ENCODE measurements around the gene VPS33A. TPM values are rescaled to one million over a fixed set of nuclear protein-coding genes. Genes with fewer than 3 reads are reported as not detected.
"Not testable (repeated sequence)": the region's sequence is repeated elsewhere in the genome, so short reads cannot be mapped to it uniquely, and the experiment has no call there.

The VPS33A gene
- total RNA-seq, 1 donor from 2014 or later, result 27.1 TPM

DNA sequence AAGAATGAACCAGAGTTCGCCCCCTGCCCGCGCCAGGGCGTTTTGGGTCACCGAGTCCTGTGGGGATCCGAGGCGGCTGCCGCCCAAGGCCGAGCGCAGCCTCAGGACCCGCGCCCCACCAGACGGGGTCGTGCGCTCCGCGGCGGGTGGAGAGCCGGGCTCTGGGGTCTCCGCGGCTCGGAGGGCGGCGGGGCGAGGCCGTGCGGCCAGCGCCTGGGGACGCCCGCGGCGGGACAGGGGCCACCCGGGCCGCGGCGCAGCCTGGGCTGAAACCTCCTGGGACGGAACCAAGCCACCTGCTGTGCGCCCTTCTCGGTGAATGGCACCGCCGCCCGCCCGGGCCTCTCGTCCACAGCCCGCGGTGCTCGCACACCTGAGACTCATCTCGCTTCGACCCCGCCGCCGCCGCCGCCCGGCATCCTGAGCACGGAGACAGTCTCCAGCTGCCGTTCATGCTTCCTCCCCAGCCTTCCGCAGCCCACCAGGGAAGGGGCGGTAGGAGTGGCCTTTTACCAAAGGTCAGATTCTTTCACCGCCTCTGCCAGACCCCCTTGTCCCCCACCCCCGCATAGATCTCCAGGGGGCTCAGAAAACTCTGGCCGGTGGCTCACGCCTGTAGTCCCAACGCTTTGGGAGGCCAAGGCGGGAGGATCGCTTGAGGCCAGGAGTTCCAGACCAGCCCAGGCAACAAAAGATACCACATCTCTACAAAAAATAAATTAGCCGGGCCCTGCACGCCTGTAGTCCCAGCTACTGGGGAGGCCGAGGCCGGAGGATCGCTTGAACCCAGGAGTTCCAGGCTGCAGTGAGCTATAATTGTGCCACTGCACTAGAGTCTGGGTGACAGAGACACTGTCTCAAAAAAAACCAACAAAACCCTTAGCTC, 61.9 kb downstream of the VPS33A start:
- no peak for DNase-seq

DNA sequence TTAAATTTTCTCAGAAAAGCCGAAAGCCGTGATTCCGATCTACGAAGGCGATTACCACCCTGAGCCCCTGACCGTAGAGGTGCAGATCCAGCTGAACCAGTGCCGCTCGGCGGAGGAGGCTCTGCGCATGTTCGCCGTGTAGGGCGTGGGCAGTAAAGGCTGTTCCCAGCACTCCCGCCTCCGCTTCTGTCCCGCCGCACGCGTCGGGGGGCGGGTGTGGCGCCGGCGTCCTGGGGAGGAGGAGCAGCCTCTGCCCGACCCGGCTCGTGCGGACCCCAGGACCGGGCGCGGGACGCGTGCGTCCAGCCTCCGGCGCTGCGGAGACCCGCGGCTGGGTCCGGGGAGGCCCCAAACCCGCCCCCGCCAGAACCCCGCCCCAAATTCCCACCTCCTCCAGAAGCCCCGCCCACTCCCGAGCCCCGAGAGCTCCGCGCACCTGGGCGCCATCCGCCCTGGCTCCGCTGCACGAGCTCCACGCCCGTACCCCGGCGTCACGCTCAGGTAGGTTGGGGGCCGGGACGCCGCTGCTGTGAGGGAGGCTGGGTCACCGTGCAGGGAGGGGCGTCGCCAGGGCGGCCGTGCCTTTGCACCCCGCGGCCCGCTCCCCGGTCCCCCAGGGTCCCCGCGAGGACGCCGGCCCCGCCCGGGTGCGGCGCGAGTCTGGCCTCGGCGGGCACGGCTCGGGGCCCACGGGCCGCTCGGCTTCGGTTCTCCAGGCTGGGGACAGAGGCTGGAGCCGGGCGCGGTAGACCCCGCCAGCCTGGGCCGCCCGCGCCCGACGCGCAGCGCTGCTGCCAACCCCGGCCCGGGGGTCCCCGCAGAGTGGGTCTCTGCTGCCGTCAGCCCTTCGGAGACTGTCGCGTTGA, 62.8 kb downstream of the VPS33A start, which contains the start of gene B3GNT4:
TSS of gene B3GNT4 (plus strand) at position 409 of the 866 bp plus-strand sequence. CDS start 910 bp downstream, outside the sequence.
- DNase-seq, result peak; percentile 40

DNA sequence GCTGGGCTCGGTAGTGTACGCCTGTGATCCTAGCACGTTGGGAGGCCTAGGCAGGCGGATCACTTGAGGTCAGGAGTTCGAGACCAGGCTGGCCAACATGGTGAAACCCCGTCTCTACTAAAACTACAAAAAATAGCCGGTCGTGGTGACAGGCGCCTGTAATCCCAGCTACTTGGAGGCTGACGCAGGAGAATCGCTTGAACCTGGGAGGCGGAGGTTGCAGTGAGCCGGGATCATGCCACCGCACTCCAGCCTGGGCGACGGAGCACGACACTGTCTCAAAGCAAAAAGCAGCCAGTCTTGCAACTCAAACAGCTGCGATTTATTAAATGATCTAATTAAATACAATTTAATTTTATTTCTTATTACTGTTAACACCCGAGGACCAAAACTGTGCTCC, 63.5 kb downstream of the VPS33A start:
- not testable (repeated sequence) for DNase-seq

DNA sequence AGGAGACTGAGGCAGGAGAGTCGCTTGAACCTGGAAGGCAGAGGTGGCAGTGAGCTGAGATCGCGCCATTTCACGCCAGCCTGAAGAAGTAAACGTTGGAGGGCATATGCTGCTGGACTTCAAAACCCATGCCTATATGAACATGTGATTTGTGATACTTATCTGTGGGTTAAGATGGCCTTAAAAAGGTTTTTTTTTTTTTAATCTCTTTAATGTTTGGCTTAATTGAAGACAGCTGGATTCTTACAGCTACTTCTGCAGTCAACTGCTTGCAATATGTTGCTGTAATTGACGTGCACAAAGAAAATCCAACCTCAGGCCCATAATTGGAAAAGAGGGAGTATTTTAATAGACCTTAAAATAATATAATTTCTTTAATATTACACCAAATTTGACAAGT, 64.3 kb downstream of the VPS33A start:
- DNase-seq, result no peak

DNA sequence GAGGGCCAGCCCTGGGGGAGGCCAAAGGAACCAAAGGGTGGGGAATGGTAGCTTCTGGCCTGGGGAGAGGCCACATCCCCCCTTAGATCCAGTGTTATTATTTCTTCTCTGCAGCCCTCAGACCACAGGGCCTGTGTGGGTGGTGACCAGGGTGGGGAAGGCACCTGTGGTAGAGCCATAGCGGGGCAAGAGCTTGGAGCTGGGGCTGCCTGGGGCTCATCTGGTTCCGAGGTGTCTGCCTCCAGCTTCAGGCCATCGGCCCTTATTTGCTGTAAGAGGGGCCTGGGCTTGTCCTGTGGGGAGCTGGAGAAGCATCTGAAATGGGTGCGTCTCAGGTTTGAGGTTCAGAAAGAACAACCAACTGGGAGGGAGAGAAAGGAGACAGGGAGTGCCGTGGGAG, 64.9 kb downstream of the VPS33A start:
- DNase-seq, result no peak

DNA sequence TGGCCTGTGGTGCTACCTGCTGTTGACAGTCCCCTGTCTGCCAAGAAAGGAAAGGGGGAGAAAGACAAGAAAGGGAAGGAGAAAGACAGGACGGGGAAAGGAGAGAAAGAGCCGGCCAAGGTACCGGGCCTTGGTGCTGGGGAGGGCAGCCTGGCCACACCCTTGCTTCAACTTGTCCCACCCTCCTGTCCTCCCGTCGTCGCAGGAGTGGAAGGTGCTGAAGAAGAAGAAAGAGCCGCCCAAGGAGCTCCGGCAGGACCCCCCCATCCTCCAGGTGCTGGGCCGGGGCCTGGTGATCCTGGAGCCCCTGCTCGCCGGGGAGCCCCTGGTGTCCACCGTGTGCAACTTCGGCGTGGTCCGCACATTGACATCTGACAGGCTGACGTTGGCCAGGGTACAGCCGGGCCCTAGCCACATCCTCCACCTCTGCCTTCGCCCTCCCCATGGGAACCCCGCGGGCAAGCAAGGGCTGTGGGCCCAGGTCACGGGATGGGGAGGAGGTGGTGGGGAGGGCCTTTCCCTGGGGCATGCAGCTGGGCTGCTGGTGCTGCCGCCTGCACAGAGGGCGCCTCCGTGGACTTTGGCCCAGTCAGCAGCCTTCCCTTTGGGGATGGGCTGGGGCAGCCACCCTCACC, 65.6 kb downstream of the VPS33A start:
- no peak for DNase-seq

DNA sequence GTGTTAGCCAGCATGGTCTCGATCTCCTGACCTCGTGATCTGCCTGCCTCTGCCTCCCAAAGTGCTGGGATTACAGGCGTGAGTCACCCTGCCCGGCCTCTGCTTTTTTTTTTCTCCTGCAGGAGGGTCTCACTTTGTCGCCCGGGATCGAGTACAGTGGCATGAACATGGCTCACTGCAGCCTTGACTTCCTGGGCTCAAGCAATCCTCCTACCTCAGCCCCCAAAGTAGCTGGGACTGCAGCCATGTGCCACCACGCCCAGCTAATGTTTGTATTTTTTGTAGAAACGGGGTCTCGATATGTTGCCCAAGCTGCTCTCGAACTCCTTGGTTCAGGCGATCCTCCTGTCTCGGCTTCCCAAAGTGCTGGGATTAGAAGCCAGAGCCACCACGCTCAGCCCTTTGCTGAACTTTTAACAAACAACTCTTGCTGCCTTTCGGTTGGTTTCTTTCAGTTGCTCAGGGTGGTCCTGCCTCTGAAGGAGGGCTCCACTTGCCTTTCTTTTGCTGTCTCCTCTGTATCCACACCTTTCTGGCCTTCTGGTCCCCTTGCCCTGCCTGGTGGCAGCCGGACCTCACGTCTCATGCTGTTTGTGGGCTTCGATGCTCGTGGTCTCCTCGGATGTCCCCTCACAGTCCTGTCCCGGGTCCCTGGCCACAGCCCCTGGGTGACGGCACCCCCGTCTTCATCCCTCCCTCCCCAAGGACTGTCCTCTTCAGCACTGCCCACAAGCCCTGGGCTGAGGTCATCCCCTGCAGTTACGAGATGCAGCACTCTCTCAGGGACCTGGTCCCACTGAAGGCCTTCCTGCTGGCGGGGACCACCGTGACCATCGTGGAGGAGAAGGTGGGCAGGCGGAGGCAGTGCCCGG, 66.6 kb downstream of the VPS33A start:
- no peak for DNase-seq

DNA sequence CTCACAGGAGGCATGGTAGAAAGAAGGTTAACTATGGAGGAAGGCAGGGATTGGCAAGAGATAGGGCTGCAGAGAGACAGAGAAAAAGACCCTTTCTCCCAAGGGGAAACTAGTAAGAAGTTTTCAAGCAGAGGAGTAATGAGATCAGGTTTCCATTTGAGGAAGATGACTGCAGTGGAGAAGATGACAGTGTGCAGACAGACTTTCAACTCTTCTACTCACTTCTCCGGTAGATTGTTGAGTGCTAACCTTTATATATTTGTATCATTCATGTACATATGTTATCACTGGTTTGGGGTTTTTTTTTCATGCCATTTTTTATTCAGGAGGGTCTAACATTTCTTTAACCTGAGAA, 68.7 kb downstream of the VPS33A start:
- DNase-seq, result no peak

DNA sequence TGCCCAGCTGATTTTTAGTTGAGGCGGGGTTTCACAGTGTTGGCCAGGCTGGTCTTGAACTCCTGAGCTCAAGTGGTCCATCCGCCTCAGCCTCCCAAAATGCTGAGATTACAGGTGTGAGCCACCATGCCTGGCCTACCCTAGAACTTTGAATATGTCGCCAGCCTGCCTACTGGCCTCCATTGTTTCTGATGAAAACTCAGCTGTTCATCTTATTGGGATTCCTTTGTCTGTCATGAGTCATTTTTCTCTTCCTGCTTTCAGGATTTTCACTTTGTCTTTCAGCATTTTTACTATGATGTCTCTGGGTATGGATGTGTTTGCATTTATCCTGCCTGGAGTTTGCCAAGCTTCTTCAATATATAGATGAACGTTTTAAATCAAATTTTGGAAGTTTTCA, 70.9 kb downstream of the VPS33A start:
- no peak for DNase-seq

DNA sequence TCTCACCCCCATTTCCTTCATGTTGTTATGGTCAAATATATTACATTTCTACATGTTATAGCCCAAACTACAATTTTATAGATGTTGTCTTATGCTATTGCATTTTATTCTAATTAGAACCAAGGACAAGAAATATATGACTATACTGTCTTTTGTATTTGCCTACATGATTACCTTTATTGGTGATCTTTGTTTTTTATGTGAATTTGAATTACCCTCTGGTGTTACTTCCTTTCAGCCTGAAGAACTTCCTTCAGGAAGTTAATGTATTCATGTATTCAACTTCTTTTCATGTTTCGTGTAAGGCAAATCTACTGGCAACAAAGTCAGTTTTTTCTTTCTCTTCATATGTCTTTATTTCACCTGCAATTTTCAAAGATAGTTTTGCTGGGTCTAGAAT, 71.5 kb downstream of the VPS33A start:
- DNase-seq, result no peak

DNA sequence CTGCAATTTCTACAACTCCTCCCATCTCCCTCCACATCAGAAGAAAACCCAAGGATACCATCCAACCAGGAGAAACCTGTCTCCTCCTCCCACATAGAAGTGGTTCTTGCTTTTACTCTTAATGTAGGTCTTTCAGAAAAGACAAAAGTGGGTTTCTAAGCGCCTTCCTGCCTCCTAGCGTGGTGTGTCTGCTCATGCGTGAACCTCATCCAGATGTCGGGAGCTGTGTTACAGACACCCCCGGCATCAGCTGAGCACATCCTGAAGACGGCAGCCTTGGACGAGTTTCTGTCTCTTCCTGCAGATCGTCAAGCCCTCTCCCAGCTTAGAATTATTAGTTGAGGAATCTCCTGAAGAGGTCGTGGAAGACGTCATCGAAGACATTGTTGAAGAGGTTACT, 73.9 kb downstream of the VPS33A start:
- DNase-seq, result no peak

DNA sequence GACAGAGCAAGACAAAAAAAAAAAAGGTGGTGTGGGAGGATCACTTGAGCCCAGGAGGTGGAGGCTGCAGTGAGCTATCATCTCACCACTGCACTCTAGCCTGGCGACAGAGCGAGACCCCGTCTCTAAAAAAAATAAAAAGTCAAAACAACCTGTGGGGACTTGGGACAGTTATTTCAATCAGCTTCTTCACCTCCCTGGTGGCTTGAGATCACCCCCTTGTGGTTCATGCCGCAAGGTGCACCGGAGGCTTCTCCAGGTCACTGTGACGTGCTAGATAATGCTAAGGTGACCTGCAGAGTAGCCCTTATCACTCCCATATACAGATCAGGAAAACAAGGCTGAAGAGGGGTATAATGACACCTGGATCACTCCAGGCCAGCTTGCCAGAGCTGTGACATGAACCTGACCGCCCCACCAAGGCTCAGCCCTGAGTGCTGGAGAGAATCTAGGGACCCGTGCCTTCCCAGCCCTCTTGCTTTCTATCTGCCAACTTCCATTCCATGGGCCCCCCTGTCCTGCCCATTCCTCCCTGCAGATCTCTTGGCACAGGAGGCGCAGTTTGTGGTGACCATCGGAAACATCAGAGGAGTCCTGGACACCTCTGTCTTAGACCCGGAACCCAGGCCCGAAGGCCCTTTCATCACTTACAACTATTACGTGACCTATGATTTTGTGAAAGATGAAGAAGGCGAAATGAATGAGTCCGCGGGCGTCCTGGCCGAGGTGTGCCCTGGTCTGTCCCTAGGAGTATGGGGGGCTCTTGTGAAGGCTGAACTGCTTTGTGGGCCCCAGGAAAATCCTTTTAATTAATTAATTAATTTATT, 75.2 kb downstream of the VPS33A start:
- no peak for DNase-seq

DNA sequence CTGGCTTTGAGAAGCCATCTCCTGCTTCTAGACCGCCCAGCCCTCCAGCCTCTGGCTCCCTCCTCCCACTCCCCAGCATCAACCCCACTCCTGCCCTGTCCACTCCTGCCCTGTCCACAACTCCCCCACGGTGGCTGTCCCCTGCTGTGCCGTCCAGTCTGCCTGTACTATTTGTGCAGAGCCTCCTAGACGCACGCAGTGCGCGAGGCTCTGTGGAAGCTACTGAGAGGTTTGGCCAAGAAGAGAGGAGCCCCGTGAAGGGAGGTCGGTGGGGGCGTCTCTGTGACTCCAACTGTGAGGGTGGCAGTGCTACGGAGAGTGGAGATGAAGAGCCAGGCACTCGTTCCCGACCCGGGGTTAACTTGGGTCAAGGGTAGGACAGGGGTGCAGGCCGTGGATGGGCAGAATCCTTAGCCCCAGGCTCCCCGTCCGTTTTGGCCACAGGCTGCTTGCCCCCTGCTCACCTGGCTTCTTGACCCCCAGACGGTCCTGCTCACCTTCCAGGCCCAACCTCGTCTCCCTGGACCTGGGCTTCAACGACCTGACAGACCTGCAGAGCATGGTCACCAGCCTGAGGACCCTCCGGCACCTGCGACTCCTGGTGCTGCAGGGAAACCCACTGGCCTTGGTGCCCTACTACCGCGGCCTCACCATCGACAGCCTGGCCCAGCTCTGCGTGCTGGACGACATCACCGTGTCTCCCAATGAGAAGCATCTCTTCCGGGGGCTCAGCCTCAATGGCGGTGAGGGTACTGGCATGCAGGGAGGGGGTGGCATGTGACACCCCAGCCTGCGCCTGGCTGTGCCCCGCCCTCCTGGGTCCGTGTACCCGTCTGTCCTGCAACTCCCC, 76.4 kb downstream of the VPS33A start:
- DNase-seq, result no peak

DNA sequence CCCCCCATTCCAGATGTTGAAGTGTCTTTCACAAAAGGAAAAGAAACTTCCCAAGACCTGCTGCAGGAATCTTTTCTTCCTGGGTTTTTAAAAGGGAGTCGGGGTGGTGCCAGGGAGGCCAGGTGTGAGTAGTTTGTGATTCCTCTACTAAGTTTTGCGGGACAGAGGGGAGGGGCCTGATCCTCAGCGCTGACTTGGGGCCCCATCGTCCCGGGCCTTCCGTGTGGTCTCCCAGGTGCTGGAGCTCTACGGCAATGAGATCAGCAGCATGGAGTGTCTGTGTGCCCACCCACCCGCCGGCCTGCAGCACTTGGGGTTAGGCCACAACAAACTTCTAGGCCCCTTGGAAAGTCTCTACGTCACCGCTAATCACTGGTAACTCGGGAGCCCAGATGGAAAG, 78.8 kb downstream of the VPS33A start:
- no peak for DNase-seq

DNA sequence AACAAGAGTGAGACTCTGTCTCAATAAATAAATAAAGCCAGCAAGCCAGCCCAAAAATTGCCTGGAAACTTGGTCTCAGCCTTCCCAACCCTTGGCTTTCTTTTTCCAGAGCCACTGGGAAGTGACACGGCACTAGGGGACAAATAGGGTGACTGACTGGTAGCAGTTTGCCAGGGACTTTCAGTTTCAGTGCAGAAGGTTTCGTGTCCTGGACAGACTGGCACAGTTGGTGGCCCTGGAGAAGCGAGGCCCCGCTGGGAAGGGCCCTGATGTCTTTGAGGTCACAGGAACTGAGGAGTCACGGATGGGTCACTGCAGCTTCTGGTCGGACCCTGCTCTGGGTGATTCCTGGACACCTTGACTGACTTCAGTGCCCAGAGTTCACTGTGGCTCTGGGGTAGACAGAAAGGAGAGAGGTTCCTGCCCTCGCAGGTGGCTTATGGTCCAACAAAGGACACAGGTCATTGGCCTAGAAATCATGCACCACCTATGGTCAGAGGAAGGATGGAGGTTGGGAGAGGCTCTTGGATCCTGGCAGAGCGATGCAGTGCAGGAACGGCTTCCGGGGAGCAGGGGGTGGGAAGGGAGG, 80.7 kb downstream of the VPS33A start:
- DNase-seq, result no peak

DNA sequence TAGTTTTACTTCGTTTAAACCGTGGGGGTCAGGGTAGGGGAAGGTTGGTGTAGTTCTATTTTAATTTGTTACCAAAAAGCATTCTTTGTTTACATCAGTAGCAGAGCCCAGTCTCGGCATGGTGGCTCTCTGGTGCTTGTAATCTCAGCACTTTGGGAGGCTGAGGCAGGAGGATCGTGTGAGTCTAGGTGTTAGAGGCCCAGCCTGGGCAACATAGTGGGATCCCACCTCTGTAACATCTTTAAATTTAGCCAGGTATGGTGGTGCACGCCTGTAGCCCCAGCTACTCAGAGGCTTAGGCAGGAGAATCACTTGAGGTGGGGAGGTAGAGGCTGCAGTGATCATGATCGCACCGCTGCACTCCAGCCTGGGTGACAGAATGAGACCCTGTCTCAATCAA, 81.2 kb downstream of the VPS33A start:
- no peak for DNase-seq

DNA sequence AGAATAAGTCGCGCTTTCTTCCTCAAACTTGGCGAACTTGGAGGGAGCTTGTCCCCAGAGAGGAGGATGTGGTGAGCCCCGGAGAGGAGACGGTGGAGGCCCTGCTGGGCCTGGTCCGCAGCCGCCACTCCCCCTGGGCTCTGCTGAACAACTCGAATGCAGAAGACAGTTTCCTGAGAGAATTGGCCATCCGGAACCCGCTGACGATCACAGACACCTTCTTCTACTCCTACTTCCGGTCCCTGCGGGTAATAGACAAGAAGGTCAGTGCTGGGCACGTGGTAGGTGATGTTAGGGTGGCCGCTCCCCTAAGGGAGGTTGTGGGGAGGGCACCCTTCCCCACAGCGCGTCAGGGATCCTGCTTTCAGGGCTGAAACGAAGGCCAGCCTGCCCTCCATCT, 81.8 kb downstream of the VPS33A start:
- no peak for DNase-seq

DNA sequence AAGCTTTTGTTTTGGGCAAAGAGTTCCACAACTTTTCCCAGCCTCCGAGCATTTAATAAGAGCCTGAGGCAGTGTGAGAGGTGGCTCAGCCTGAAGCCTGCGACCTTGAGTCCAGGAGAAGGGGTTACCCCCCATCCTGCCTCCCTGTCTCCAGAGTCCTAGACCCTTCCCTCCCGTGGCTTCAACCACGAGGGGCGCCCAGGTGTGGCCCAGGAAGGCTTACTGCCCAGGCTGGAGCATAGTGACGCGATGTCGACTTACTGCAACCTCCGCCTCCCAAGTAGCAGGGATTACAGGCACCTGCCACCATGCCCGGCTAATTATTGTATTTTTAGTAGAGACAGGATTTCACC, 82.7 kb downstream of the VPS33A start:
- DNase-seq, result no peak

DNA sequence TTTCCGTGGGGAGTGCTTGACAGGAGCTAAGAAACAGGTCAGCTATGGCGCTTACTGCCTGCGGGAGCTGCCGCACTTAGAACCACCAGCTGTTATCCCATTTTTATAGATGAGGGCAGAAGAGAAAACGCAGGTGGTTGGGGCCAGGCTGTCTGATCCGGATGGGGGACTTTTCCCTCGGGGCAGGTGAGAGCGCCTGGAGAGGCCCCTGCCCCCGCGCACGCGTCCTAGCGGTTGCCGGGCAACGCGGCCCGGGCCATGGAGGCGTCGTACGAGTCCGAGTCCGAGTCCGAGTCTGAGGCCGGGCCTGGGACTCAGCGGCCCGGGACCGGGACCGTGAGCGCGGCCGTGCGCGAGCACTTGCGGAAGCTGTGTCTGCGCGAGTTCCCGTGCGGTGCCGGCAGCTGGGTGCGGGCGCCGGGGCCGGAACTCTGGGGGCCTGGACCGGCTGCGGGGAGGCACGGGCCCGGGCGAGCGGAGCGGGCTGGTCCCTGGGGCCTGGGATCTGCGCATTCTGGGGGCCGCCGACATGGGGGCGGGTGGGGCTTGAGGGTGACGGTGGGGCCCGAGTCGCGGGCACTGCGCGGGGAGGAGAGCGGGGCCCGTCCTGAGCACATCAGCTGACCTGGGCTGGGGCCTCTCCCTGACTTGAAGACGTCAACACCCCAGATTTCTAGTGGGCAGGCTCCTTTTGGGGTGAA, 83.3 kb downstream of the VPS33A start, which contains the start of gene LRRC43:
TSS of gene LRRC43 (plus strand) at position 237 of the 701 bp plus-strand sequence. CDS start at position 259, 22 bp downstream.
- DNase-seq, result no peak

All from occipital lobe (tissue), 2 donors.